HK-2 (cell line): ENCODE results near the gene KLF17.
A peak's percentile ranks its signal among the peaks of the same experiment; 100 is the strongest.

ENCODE experiments used
- DNase-seq: peaks from one replicate; pipeline ENCODE4 v3.0.0-alpha.2; 2018; ENCODE audit not compliant: unreplicated experiment

The KLF17 gene

GRCh38 chr1:44118682-44119081 lies at the start of gene KLF17:
KLF17 (plus strand) TSS chr1:44118821; CDS start chr1:44118908, 87 bp downstream.
- no peak for DNase-seq

GRCh38 chr1:44071461-44071860 lies 47.2 kb upstream of the KLF17 start:
- DNase-seq: no peak

GRCh38 chr1:44072204-44072603 lies 46.4 kb upstream of the KLF17 start:
- DNase-seq: no peak

- no peak for DNase-seq
Observed at GRCh38 chr1:44072821-44073220, 45.8 kb upstream of the KLF17 start.

- DNase-seq: no peak
Observed at GRCh38 chr1:44073528-44073927, 45.1 kb upstream of the KLF17 start.

- DNase-seq: no peak
Observed at GRCh38 chr1:44074415-44074814, 44.2 kb upstream of the KLF17 start.

GRCh38 chr1:44076066-44076465 lies 42.6 kb upstream of the KLF17 start:
- DNase-seq: peak; percentile 5

GRCh38 chr1:44077421-44077820 lies 41.2 kb upstream of the KLF17 start:
- DNase-seq: no peak

GRCh38 chr1:44078104-44078503 lies 40.5 kb upstream of the KLF17 start:
- DNase-seq: no peak

GRCh38 chr1:44079566-44079965 lies 39.1 kb upstream of the KLF17 start:
- DNase-seq: no peak

- no peak for DNase-seq
Observed at GRCh38 chr1:44084998-44085675, 33.5 kb upstream of the KLF17 start.

GRCh38 chr1:44086692-44087474 lies 31.7 kb upstream of the KLF17 start:
- DNase-seq: no peak

- DNase-seq: no peak
Observed at GRCh38 chr1:44089371-44090048, 29.1 kb upstream of the KLF17 start.

GRCh38 chr1:44090429-44091252 lies 28.0 kb upstream of the KLF17 start:
- no peak for DNase-seq

- DNase-seq: no peak
Observed at GRCh38 chr1:44094047-44094446, 24.6 kb upstream of the KLF17 start.

- no peak for DNase-seq
Observed at GRCh38 chr1:44100183-44100868, 18.3 kb upstream of the KLF17 start.

- no peak for DNase-seq
Observed at GRCh38 chr1:44101328-44101727, 17.3 kb upstream of the KLF17 start.

- DNase-seq: no peak
Observed at GRCh38 chr1:44103270-44104131, 15.1 kb upstream of the KLF17 start.

- DNase-seq: no peak
Observed at GRCh38 chr1:44105810-44106209, 12.8 kb upstream of the KLF17 start.

- no peak for DNase-seq
Observed at GRCh38 chr1:44108241-44108640, 10.4 kb upstream of the KLF17 start.
